Measurements from ENCODE around the gene LCP2. TPM values are rescaled to one million over a fixed set of nuclear protein-coding genes. Genes with fewer than 3 reads are reported as not detected.

The LCP2 gene
- total RNA-seq, 1 experiment from 2014 or later, result 0.72 TPM

DNA sequence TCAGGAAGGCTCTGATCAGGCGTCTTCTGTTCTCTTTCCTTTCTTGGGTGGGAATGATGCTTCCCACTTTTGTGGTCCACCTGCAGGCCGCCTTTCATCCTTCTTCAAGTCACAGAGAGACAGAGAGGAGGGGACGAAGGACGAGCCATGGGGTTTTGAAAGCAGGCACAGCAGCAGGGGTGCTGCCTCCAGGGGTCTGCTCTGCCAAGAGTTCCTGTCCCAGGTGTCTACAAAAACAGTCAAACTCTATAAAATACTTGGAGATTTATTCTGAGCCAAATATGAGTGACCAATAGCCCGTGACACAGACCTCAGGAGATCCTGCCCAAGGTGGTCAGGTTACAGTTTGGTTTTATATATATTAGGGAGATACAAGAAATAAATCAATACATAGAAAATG is 34.5 kb upstream of the LCP2 start:
- Mint-ChIP-seq H3K27ac (peak overlapping the region; percentile 96), H3K36me3 (no peaks in the 10 kb centered on the region), H3K4me3 (no peak overlapping the region), H3K4me1 (peaks cover 62% of the 10 kb centered on the region), H3K27me3 (ENCODE audit: low read depth) (no peaks in the 10 kb centered on the region; the same call in 1 of the 2 replicates), H3K9me3 (no peaks in the 10 kb centered on the region)
- no peak for ATAC-seq
- ChIA-PET CTCF (no interaction called here), POLR2A (no interaction called here)
- TF ChIP-seq, protein P1, sequence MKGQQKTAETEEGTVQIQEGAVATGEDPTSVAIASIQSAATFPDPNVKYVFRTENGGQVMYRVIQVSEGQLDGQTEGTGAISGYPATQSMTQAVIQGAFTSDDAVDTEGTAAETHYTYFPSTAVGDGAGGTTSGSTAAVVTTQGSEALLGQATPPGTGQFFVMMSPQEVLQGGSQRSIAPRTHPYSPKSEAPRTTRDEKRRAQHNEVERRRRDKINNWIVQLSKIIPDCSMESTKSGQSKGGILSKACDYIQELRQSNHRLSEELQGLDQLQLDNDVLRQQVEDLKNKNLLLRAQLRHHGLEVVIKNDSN (CRISPR knock-in tag; IDR thresholded peaks at IDR 0.05), result no peak
- no peak for TF ChIP-seq NFATC4 (CRISPR knock-in tag; IDR thresholded peaks at IDR 0.05)
- no peak for TF ChIP-seq ZNF138 (CRISPR knock-in tag; conservative IDR thresholded peaks at IDR 0.05)
- no peak for TF ChIP-seq ZNF423 (CRISPR knock-in tag; IDR thresholded peaks at IDR 0.05)
- no peak for TF ChIP-seq ZNF317 (CRISPR knock-in tag; IDR thresholded peaks at IDR 0.05; ENCODE audit: borderline replicate concordance, low read depth)
- no peak for TF ChIP-seq ZNF219 (CRISPR knock-in tag; IDR thresholded peaks at IDR 0.05; ENCODE audit: borderline replicate concordance)
- no peak for TF ChIP-seq CREB1 (CRISPR knock-in tag; IDR thresholded peaks at IDR 0.05)
- TF ChIP-seq ATF1 (CRISPR knock-in tag; IDR thresholded peaks at IDR 0.05), result no peak
- TF ChIP-seq NR3C1 (CRISPR knock-in tag; conservative IDR thresholded peaks at IDR 0.05; ENCODE audit: low read depth), result no peak
- TF ChIP-seq RORB (CRISPR knock-in tag; IDR thresholded peaks at IDR 0.05), result no peak
- TF ChIP-seq MXD4 (CRISPR knock-in tag; IDR thresholded peaks at IDR 0.05; ENCODE audit: borderline replicate concordance), result no peak
- TF ChIP-seq, protein P2, sequence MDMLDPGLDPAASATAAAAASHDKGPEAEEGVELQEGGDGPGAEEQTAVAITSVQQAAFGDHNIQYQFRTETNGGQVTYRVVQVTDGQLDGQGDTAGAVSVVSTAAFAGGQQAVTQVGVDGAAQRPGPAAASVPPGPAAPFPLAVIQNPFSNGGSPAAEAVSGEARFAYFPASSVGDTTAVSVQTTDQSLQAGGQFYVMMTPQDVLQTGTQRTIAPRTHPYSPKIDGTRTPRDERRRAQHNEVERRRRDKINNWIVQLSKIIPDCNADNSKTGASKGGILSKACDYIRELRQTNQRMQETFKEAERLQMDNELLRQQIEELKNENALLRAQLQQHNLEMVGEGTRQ (CRISPR knock-in tag; IDR thresholded peaks at IDR 0.05), result no peak
- TF ChIP-seq, protein P3, sequence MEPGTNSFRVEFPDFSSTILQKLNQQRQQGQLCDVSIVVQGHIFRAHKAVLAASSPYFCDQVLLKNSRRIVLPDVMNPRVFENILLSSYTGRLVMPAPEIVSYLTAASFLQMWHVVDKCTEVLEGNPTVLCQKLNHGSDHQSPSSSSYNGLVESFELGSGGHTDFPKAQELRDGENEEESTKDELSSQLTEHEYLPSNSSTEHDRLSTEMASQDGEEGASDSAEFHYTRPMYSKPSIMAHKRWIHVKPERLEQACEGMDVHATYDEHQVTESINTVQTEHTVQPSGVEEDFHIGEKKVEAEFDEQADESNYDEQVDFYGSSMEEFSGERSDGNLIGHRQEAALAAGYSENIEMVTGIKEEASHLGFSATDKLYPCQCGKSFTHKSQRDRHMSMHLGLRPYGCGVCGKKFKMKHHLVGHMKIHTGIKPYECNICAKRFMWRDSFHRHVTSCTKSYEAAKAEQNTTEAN (CRISPR knock-in tag; IDR thresholded peaks at IDR 0.05), result no peak
- TF ChIP-seq, protein P4, sequence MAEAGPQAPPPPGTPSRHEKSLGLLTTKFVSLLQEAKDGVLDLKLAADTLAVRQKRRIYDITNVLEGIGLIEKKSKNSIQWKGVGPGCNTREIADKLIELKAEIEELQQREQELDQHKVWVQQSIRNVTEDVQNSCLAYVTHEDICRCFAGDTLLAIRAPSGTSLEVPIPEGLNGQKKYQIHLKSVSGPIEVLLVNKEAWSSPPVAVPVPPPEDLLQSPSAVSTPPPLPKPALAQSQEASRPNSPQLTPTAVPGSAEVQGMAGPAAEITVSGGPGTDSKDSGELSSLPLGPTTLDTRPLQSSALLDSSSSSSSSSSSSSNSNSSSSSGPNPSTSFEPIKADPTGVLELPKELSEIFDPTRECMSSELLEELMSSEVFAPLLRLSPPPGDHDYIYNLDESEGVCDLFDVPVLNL (CRISPR knock-in tag; IDR thresholded peaks at IDR 0.05; ENCODE audit: borderline replicate concordance, low read depth), result no peak
- TF ChIP-seq, protein P5, sequence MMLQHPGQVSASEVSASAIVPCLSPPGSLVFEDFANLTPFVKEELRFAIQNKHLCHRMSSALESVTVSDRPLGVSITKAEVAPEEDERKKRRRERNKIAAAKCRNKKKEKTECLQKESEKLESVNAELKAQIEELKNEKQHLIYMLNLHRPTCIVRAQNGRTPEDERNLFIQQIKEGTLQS (CRISPR knock-in tag; conservative IDR thresholded peaks at IDR 0.05), result no peak
- TF ChIP-seq, protein P6, sequence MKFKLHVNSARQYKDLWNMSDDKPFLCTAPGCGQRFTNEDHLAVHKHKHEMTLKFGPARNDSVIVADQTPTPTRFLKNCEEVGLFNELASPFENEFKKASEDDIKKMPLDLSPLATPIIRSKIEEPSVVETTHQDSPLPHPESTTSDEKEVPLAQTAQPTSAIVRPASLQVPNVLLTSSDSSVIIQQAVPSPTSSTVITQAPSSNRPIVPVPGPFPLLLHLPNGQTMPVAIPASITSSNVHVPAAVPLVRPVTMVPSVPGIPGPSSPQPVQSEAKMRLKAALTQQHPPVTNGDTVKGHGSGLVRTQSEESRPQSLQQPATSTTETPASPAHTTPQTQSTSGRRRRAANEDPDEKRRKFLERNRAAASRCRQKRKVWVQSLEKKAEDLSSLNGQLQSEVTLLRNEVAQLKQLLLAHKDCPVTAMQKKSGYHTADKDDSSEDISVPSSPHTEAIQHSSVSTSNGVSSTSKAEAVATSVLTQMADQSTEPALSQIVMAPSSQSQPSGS (CRISPR knock-in tag; IDR thresholded peaks at IDR 0.05; ENCODE audit: borderline replicate concordance, low read depth), result no peak
- TF ChIP-seq TEAD1 (CRISPR knock-in tag; IDR thresholded peaks at IDR 0.05), result no peak
- TF ChIP-seq ETV6 (CRISPR knock-in tag; IDR thresholded peaks at IDR 0.05), result no peak
- TF ChIP-seq NFE2L1 (CRISPR knock-in tag; IDR thresholded peaks at IDR 0.05), result no peak
- DNase-seq (ENCODE audit: low spot score), result no peak

DNA sequence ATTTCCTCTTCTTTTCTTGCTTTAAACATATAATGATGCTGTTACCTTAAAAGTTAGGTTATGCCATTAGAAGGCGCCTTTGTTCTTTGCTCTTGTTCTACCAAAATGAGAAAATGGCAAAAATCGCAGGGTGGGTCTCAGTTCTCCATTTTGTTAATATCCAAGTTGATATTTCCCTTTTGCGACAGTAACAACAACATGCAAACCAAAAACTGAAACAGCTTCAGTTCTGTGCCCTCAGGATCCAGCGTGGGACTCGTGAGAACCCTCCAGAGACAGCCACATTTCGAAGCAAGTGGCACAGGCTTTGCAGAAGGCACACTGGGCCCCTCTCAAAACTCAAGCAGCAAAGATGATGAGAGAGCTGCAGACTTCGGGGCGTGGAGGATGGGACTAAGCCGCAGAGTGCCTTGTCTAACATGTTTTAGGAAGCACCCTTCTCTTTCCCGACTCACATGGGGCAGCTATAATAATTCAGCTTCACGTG is 33.0 kb upstream of the LCP2 start:
- DNase-seq (ENCODE audit: low spot score) (no peak), ATAC-seq (no peak)
- Mint-ChIP-seq H3K27me3 (ENCODE audit: low read depth) (no peaks in the 10 kb centered on the region), H3K4me1 (peaks cover 48% of the 10 kb centered on the region), H3K36me3 (no peaks in the 10 kb centered on the region), H3K27ac (no peak overlapping the region), H3K4me3 (no peak overlapping the region), H3K9me3 (no peaks in the 10 kb centered on the region)
- ChIA-PET POLR2A (no interaction called here), CTCF (interaction anchor here (0.8 to 1.2 kb wide), 2 partner anchors 12 to 73 kb away, joined by 4 read pairs; no protein-coding TSS in a partner anchor)
- TF ChIP-seq, protein P7, sequence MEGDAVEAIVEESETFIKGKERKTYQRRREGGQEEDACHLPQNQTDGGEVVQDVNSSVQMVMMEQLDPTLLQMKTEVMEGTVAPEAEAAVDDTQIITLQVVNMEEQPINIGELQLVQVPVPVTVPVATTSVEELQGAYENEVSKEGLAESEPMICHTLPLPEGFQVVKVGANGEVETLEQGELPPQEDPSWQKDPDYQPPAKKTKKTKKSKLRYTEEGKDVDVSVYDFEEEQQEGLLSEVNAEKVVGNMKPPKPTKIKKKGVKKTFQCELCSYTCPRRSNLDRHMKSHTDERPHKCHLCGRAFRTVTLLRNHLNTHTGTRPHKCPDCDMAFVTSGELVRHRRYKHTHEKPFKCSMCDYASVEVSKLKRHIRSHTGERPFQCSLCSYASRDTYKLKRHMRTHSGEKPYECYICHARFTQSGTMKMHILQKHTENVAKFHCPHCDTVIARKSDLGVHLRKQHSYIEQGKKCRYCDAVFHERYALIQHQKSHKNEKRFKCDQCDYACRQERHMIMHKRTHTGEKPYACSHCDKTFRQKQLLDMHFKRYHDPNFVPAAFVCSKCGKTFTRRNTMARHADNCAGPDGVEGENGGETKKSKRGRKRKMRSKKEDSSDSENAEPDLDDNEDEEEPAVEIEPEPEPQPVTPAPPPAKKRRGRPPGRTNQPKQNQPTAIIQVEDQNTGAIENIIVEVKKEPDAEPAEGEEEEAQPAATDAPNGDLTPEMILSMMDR (IDR thresholded peaks at IDR 0.05), result no peak
- TF ChIP-seq OVOL2 (CRISPR knock-in tag; IDR thresholded peaks at IDR 0.05; ENCODE audit: borderline replicate concordance) (no peak), FOXK1 (CRISPR knock-in tag; IDR thresholded peaks at IDR 0.05) (no peak)
- TF ChIP-seq, protein P8, sequence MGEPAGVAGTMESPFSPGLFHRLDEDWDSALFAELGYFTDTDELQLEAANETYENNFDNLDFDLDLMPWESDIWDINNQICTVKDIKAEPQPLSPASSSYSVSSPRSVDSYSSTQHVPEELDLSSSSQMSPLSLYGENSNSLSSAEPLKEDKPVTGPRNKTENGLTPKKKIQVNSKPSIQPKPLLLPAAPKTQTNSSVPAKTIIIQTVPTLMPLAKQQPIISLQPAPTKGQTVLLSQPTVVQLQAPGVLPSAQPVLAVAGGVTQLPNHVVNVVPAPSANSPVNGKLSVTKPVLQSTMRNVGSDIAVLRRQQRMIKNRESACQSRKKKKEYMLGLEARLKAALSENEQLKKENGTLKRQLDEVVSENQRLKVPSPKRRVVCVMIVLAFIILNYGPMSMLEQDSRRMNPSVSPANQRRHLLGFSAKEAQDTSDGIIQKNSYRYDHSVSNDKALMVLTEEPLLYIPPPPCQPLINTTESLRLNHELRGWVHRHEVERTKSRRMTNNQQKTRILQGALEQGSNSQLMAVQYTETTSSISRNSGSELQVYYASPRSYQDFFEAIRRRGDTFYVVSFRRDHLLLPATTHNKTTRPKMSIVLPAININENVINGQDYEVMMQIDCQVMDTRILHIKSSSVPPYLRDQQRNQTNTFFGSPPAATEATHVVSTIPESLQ (CRISPR knock-in tag; IDR thresholded peaks at IDR 0.05), result no peak
- TF ChIP-seq, protein P9, sequence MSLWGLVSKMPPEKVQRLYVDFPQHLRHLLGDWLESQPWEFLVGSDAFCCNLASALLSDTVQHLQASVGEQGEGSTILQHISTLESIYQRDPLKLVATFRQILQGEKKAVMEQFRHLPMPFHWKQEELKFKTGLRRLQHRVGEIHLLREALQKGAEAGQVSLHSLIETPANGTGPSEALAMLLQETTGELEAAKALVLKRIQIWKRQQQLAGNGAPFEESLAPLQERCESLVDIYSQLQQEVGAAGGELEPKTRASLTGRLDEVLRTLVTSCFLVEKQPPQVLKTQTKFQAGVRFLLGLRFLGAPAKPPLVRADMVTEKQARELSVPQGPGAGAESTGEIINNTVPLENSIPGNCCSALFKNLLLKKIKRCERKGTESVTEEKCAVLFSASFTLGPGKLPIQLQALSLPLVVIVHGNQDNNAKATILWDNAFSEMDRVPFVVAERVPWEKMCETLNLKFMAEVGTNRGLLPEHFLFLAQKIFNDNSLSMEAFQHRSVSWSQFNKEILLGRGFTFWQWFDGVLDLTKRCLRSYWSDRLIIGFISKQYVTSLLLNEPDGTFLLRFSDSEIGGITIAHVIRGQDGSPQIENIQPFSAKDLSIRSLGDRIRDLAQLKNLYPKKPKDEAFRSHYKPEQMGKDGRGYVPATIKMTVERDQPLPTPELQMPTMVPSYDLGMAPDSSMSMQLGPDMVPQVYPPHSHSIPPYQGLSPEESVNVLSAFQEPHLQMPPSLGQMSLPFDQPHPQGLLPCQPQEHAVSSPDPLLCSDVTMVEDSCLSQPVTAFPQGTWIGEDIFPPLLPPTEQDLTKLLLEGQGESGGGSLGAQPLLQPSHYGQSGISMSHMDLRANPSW (CRISPR knock-in tag; conservative IDR thresholded peaks at IDR 0.05; ENCODE audit: low read depth), result no peak

Measured in WTC11 (cell line).